NOMO-1 treated with dmso at 0.1 percent for 144 hours (cell line): Measurements from ENCODE around the gene TK2.
"Not testable (repeated sequence)": the region's sequence is repeated elsewhere in the genome, so short reads cannot be mapped to it uniquely, and the experiment has no call there.

Experiments
- DNase-seq: peaks from one replicate; lab custom pipeline; 2025; ENCODE audit not compliant: unreplicated experiment; lab: John Stamatoyannopoulos, UW

TK2 gene

GRCh38 chr16:66508248-66508913, 41.5 kb downstream of the TK2 start:
- DNase-seq, result no peak

GRCh38 chr16:66507731-66508239, 42.1 kb downstream of the TK2 start:
- no peak for DNase-seq

- DNase-seq, result no peak
These were observed 46.3 kb downstream of the TK2 start for GRCh38 chr16:66503612-66504011.

GRCh38 chr16:66503030-66503429, 46.9 kb downstream of the TK2 start:
- DNase-seq, result no peak

DNA sequence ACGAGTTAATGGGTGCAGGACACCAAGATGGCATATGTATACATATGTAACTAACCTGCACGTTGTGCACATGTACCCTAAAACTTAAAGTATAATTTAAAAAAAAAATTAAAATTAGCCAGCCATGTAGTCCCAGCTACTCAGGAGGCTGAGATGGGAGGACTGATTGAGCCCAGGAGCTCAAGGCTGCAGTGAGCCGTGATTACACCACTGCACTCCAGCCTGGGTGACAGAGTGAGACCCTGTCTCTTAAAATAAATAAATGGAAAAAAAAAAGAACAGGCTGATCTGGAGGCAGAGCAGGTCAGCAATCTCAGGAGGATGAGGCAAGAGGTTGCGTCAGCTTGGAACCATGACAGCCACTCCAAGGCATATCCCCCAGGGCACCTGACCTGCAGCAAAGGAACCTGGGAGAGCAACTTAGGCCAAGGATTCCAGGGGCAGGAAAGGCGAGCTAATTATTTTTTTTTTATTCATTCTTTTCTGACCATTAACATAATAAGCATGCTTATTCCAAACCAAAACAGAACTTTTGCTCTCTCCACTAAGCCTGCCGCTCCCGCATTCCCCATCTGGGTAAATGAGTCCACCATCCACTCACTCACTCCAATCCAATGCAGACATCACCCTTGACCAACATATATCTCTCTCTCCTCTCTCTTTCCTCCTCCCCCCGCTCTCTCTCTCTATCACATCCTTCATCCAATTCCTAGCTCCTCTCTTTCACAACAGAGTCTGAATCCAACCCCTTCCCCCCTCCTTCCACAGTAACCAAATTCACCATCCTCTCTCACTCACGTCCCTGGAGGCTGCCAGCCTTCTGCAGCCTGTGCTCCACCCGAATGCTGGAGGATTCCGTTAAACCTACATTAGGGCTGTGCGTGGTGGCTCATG, 47.7 kb downstream of the TK2 start:
- no peak for DNase-seq

GRCh38 chr16:66501563-66501962, 48.4 kb downstream of the TK2 start:
- DNase-seq, result not testable (repeated sequence)

DNA sequence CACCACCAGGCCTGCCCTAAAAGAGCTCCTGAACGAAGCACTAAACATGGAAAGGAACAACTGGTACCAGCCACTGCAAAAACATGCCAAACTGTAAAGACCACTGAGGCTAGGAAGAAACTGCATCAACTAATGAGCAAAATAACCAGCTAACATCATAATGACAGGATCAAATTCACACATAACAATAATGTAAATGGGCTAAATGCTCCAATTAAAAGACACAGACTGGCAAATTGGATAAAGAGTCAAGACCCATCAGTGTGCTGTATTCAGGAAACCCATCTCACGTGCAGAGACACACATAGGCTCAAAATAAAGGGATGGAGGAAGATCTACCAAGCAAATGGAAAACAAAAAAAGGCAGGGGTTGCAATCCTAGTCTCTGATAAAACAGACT, 52.0 kb downstream of the TK2 start:
- DNase-seq, result not testable (repeated sequence)

GRCh38 chr16:66496226-66496625, 53.7 kb downstream of the TK2 start:
- DNase-seq, result not testable (repeated sequence)

DNA sequence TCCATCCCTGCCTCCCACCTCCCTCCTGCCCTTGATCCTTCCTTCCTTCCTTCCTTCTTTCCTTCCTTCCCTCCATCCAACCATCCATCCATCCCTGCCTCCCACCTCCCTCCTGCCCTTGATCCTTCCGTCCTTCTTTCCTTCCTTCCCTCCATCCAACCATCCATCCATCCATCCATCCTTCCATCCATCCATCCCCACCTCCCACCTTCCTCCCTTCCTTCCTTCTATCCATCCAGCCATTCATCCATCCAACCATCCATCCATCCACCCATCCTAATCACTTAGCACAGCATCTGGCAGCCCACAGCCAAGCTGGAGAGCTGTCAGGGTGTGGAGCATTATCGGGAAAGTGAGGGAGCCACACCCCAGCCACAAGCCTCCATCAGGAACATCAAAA, 54.5 kb downstream of the TK2 start:
- no peak for DNase-seq

DNA sequence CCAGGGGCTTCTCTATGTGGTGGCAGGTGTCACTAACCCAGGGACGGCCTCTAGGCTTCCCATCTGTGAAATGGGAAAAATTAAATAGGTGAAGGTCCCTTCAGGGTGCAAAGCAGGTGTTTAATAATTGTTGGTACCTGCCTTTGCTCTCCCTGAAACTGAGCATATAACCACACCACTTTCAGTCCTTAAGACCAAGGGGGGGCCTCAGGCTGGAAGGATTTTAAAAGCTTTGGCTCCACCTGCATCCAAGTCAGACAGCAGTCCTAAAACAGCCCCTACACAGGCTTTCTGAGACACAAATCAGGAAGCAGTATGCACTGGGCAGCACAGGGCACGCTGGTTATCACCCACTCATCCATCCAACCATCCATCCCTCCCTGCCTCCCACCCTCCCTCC, 55.0 kb downstream of the TK2 start:
- no peak for DNase-seq

GRCh38 chr16:66493490-66494401, 56.2 kb downstream of the TK2 start:
- no peak for DNase-seq

GRCh38 chr16:66491716-66492064, 58.2 kb downstream of the TK2 start:
- DNase-seq, result no peak

GRCh38 chr16:66490774-66491715, 58.9 kb downstream of the TK2 start:
- no peak for DNase-seq

- DNase-seq, result no peak
These were observed 60.1 kb downstream of the TK2 start for GRCh38 chr16:66489818-66490217.

GRCh38 chr16:66489385-66489784, 60.5 kb downstream of the TK2 start:
- DNase-seq, result no peak

DNA sequence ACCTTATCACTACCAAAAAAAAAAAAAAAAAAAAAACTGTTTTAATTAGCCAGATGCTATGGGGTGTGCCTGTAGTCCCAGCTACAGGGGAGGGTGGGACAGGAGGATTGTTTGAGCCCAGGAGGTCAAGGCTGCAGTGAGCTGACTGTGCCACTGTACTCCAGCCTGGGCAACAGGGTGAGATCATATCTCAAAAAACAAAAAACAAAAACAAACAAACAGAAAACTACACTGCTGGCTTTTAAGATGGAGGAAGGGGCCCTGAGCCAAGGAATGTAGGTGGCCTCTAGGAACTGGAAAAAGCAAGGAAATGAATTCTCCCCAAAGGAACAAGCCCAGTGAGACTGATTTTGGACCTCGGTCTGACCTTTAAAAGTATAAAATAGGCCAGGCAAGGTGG, 61.4 kb downstream of the TK2 start:
- no peak for DNase-seq

- no peak for DNase-seq
These were observed 62.2 kb downstream of the TK2 start for GRCh38 chr16:66487580-66488275.

GRCh38 chr16:66486773-66487579, 62.9 kb downstream of the TK2 start:
- DNase-seq, result no peak
